ENCODE results near the gene GPR68. TPM values are rescaled to one million over a fixed set of nuclear protein-coding genes. Genes with fewer than 3 reads are reported as not detected.
"Not testable (repeated sequence)": the region's sequence is repeated elsewhere in the genome, so short reads cannot be mapped to it uniquely, and the experiment has no call there.

The GPR68 gene
- total RNA-seq, 1 donor, result 1.7 TPM

DNA sequence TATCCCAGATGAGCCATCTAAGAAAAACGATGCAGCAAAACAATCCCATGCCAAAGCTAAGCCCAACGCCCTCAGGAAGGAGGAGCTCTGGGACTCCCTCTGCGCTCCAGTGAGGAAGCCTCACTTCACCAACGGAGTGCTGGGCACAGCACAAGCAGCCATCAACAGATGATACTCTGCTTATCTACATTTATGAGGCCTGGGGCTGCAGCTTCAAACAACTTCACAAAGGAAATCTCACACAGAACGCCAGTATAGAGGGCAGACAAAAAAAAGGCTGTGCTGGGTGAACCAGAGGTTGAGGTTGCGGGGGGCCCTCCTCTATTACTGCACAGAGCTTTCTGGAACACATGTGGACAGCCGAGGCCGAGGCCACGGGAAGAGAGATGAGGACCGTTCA is 34.9 kb upstream of the GPR68 start:
- H3K4me1 ChIP-seq (ENCODE audit: insufficient read depth, low read length), result no peaks in the 10 kb centered on the region
- no peak overlapping the region for H3K4me3 ChIP-seq (ENCODE audit: low read length)
- H3K27me3 ChIP-seq (ENCODE audit: insufficient read depth, low read length), result no peaks in the 10 kb centered on the region
- no peaks in the 10 kb centered on the region for H3K9me3 ChIP-seq (ENCODE audit: low read depth, low read length)

DNA sequence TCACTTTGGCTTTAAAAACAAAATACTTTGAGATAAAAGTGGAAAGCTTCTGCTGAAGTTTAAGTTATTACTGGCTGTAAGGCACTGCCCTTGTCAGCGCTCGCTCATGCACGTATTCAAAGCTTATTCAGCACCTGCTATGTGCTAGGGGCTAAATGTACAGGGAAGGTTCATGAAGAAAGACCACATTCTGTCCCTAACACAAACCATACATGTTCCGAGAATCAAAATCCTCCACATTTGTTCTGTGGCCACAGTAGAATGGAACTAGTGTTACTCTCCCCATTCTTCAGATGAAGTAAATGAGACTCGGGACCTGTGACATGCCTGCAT is 33.8 kb upstream of the GPR68 start:
- Histone ChIP-seq H3K4me3 (ENCODE audit: low read length) (no peak overlapping the region), H3K4me1 (ENCODE audit: insufficient read depth, low read length) (no peaks in the 10 kb centered on the region), H3K9me3 (ENCODE audit: low read depth, low read length) (no peaks in the 10 kb centered on the region), H3K27me3 (ENCODE audit: insufficient read depth, low read length) (no peaks in the 10 kb centered on the region)

DNA sequence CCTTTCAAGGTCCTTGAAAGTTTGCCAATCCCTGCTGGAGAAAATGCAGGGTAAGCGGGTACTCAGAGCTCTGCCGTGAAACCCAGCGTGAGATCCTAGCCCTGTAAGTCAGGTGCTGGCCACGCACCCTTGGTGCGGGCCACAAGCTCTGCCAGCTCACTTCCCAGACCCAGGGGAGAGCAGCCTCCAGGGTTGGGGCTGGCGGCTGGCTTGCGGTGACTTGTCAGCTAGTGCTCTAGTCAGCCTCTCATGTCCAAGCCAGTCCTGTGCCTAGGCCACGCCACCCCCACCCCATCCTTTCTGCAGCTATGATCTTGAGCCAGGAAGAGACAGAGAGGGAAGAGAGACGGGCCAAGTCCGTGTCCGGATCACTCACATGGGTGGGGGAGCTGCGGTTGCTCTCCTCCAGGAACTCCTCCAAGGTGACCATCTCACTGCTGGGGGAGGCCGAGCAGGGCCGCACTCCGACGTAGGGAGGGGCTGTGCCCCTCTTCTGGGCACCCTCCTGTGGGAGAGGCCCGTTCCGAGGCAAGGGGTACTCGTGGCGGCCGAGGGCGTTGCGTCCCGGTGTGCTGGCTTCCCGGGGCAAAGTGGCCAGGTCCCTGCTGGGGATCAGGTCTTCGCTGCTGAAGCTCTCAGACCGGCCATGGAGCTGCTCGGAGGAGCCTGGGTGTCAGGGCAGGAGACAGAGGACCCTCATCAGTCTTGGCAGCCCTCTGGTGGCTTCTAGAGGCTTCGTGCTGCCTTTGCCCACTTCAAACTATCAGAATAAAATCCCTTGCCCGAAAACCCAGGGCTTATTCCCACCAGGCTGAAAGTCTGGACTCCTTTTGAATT is 33.3 kb upstream of the GPR68 start:
- Histone ChIP-seq H3K9me3 (ENCODE audit: low read depth, low read length) (no peaks in the 10 kb centered on the region), H3K4me1 (ENCODE audit: insufficient read depth, low read length) (no peaks in the 10 kb centered on the region), H3K4me3 (ENCODE audit: low read length) (no peak overlapping the region), H3K27me3 (ENCODE audit: insufficient read depth, low read length) (no peaks in the 10 kb centered on the region)

DNA sequence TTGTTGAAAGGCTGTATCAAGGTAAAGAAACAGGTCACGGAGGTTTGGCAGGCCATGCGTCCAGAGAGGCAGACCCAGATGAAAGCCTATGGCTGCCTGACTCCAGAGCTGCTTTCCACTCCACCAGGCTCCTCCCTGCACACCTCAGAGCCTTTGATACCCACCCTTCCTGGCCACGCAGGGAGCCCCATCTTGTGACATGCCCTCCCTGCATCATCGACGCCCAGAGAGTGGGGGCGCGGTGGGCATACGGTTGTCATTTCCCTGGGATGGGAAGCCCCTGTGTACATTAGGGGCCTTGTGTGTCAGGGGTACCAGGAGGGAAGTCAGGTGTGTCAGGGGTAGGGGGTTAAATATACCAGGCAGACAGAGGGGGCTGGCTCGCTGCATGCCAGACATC is 30.3 kb upstream of the GPR68 start:
- no peaks in the 10 kb centered on the region for H3K4me1 ChIP-seq (ENCODE audit: insufficient read depth, low read length)
- no peaks in the 10 kb centered on the region for H3K9me3 ChIP-seq (ENCODE audit: low read depth, low read length)
- no peak overlapping the region for H3K4me3 ChIP-seq (ENCODE audit: low read length)
- no peaks in the 10 kb centered on the region for H3K27me3 ChIP-seq (ENCODE audit: insufficient read depth, low read length)

DNA sequence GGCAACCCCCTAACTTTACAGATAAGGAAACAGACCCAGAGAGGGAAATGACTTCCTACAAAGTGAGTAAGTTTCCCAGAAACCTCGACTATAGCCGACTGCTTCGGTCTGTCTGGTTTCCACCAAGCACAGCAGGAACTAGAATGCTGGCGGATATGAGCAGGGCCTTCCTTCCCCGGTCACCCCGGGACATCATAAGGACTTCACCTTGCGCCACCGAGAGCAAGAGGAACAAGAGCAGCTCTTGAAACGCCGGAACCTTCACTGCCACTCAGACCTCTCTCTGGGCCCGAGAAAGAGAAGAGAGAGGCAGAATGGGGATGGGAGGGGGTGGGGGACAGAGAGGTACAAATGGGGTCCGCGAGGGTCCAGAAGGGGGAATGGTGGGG is 29.4 kb upstream of the GPR68 start:
- Histone ChIP-seq H3K4me3 (ENCODE audit: low read length) (no peak overlapping the region), H3K27me3 (ENCODE audit: insufficient read depth, low read length) (no peaks in the 10 kb centered on the region), H3K4me1 (ENCODE audit: insufficient read depth, low read length) (no peaks in the 10 kb centered on the region), H3K9me3 (ENCODE audit: low read depth, low read length) (no peaks in the 10 kb centered on the region)

DNA sequence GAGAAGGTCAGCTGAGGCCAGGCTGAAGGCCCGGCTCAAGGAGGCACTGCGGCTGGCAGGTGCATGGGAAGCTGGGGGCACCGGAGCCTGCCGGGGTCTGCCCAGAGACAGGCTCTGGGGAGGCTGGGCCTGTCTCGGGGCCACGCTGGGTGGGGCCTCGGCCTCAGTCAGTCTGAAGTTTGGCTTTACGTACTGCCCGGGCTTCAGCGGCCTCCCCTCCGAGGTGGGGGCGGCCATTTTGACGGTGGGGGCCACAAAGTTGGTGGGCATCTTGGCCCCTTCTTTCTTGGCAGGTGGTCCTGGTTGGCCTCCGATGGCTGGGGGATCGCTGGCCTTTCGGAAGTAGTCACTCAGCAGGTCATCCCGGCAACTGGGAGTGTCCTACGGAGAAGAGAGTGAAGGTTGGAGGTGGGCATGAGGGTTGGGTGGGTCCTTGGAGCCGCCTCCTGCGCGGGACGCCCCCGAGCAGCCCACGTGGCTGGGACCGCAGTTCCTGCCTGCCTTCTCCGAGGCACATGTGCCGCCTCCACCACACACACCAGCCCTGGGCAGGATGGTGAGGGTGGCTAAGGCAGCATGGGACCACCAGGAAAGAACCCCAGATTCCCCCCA is 28.9 kb upstream of the GPR68 start:
- Histone ChIP-seq H3K9me3 (ENCODE audit: low read depth, low read length) (no peaks in the 10 kb centered on the region), H3K4me1 (ENCODE audit: insufficient read depth, low read length) (no peaks in the 10 kb centered on the region), H3K4me3 (ENCODE audit: low read length) (no peak overlapping the region), H3K27me3 (ENCODE audit: insufficient read depth, low read length) (no peaks in the 10 kb centered on the region)

DNA sequence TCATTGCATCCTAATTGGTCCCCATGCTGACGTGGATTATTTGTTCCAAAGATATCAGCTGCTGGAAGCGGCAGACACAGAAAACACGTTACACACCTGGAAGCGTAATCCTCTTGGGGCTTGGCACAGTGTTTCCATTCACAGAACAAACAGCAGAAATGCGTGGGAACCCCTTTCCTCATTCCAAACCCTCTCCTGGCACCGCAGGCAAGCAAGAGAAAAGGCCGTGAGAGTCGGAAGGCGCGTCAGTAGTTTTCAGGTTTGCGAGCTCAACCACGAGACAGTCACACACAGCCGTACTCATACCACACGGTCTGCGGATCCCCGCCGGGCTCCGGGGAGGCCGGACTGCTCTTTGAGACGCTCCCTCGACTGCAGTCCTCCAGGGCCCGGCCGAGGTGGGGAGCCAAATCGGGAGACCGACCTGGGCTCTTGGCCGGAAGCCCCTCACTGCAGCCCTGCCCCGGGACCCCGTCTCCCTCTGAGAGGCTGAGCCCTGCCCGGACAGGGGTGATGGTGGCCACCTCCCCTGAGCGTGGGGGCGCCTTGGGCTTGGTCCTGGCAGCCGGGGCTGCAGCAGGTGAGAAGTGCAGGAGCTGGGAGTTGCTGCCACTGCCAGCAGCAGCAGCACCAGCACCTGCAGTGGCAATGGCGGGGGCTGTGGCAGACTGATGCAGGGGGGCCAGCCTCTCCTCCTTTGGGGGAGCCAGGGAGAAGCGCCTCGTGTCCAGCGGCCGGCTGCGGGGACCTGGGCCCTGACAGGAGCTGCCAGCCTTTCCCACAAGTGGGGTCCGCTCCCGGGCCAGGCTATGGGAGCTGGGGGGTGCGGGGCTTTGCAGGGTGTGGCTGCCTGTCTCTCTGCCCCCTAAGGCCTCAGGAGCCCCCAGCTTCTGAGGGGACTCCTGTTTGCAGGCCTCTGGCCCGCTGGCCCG is 28.1 kb upstream of the GPR68 start:
- H3K27me3 ChIP-seq (ENCODE audit: insufficient read depth, low read length), result no peaks in the 10 kb centered on the region
- H3K9me3 ChIP-seq (ENCODE audit: low read depth, low read length), result no peaks in the 10 kb centered on the region
- no peak overlapping the region for H3K4me3 ChIP-seq (ENCODE audit: low read length)
- no peaks in the 10 kb centered on the region for H3K4me1 ChIP-seq (ENCODE audit: insufficient read depth, low read length)

DNA sequence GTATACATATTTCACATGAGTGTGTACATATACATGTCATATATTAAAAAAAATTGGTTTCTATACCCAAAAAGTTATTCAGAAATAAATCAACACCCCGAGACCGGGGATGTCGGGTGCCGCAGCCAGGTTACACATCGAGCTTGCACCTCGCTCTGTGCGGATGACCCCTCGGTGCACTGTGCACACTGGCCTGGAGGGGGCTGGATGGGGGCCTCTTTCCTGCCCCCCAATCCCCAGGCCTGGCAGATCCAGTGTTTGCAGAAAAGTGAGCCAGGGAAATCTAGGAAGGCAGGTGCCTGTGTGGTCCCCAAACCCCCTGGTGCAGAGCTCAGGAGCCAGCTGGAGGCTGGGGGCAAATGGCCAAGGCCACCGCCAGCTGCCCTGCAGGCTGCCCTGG is 27.1 kb upstream of the GPR68 start:
- H3K4me1 ChIP-seq (ENCODE audit: insufficient read depth, low read length), result no peaks in the 10 kb centered on the region
- H3K4me3 ChIP-seq (ENCODE audit: low read length), result no peak overlapping the region
- no peaks in the 10 kb centered on the region for H3K9me3 ChIP-seq (ENCODE audit: low read depth, low read length)
- no peaks in the 10 kb centered on the region for H3K27me3 ChIP-seq (ENCODE audit: insufficient read depth, low read length)

DNA sequence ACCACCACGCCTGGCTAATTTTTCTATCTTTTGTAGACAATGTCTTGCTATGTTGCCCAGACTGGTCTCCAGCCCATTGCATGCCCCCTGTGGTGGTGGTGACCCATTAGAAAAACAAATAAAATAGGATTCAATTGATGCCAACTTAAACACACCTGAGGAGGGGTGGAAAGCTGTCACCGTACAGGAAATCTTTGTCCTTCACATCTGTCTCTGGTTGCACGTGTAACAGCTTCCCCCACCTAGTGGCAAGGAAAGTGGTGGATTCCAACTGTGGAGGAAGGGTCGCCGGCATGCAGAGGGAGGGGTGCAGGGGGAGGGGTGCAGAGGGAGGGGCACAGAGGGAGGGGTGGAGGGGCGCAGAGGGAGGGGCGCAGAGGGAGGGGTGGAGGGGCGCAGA is 26.1 kb upstream of the GPR68 start:
- Histone ChIP-seq H3K4me3 (ENCODE audit: low read length) (no peak overlapping the region), H3K4me1 (ENCODE audit: insufficient read depth, low read length) (no peaks in the 10 kb centered on the region), H3K27me3 (ENCODE audit: insufficient read depth, low read length) (no peaks in the 10 kb centered on the region), H3K9me3 (ENCODE audit: low read depth, low read length) (no peaks in the 10 kb centered on the region)

DNA sequence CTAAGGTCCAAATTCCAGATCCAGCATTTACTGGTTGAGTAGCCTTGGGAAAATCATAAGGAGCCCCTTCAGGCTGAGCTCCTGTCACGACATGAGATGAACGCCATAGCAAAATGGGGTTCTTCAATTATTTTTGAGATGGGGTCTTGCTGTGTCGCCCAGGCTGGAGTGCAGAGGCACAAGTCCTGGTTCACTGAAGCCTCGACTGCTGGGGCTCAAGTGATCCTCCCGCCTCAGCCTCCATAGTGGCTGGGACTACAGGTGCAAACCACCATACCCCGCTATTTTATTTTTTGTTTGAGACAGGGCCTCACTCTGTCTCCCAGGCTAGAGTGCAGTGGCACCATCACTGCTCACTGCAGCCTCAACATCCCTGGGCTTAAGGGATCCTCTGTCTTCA is 25.7 kb upstream of the GPR68 start:
- Histone ChIP-seq H3K4me1 (ENCODE audit: insufficient read depth, low read length) (peaks cover under 1% of the 10 kb centered on the region), H3K27me3 (ENCODE audit: insufficient read depth, low read length) (peaks cover 4% of the 10 kb centered on the region), H3K9me3 (ENCODE audit: low read depth, low read length) (no peaks in the 10 kb centered on the region), H3K4me3 (ENCODE audit: low read length) (no peak overlapping the region)

DNA sequence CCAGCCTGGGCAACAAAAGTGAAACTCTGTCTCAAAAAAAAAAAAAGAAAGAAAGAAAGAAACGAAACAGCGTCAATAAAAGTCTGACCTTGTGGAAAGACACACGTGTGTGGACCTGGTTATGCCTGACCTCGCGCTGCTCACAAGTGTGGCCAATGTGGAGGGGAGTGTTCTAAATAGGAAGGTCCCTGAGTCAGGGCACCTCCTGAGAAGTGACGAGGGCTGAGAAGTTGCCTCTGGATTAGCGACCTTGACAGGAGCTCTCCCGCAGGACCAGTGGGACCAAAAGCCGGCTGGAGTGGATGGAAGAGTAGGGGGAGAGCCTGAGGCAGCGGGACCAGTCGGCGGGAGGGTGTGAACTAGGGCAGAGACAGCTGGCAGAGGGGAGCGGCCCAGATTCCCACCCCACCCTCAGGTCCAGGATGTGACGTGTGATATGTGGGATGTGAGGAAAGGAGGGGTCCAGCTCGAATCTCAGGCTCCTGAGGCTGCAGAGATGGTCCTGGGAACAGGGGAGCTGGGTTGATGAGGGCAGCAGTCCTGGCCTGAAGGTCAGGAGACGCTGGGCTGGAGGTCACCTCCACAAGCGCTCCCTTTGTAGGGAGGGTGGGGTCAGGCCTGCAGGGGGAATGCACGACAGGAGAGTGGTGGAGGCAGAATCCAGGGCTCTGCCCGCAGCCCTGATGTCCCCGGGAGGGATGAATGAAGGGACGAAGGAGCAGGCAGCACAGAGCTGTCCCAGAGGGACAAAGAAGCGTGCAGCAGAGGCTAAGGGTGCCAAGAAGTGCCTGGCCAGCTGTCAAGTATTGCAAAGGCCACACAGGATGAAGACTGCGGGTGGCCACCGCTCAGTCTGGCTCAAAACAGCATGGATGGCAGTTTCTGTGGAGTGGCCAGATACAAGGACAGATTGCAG is 24.8 kb upstream of the GPR68 start:
- Histone ChIP-seq H3K9me3 (ENCODE audit: low read depth, low read length) (no peaks in the 10 kb centered on the region), H3K4me1 (ENCODE audit: insufficient read depth, low read length) (peaks cover 9% of the 10 kb centered on the region), H3K4me3 (ENCODE audit: low read length) (no peak overlapping the region), H3K27me3 (ENCODE audit: insufficient read depth, low read length) (peaks cover 10% of the 10 kb centered on the region)

DNA sequence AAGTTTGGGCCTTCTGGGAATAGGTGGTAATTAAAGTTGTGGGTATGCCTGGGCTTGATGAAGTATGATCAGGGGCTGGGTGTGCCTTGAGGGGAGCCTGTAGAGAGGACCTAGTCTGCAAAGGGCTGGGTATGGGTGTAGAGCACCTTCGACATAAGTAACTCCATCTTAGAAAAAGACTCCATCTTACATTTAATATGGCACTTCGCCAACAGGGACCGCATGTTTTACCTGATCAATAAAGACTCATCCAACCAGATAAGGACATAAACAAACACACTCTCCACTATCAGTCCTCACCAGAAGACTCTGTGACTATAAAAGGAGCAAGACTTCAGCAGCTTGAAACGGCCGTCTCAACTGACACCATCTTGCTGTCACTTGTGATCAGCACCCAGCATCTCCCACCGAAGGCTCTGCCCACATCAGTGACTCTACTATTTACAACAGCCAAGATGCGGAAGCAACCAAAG is 23.5 kb upstream of the GPR68 start:
- no peak overlapping the region for H3K4me3 ChIP-seq (ENCODE audit: low read length)
- H3K27me3 ChIP-seq (ENCODE audit: insufficient read depth, low read length), result peaks cover 19% of the 10 kb centered on the region
- no peaks in the 10 kb centered on the region for H3K9me3 ChIP-seq (ENCODE audit: low read depth, low read length)
- H3K4me1 ChIP-seq (ENCODE audit: insufficient read depth, low read length), result peaks cover 16% of the 10 kb centered on the region

DNA sequence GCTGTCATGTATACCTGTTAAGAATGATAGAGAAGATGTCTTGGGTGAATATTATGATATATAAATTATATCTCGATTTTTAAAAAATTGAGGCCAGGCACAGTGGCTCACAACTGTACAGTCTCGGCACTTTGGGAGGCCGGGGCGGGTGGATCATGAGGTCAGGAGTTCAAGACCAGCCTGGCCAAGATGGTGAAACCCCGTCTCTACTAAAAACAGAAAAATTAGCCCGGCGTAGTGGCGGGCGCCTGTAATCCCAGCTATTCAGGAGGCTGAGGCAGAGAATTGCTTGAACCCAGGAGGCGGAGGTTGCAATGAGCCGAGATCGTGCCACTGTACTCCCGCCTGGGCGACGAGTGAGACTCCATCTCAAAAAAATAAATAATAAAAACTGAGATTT is 21.8 kb upstream of the GPR68 start:
- H3K4me3 ChIP-seq (ENCODE audit: low read length); H3K9me3 ChIP-seq (ENCODE audit: low read depth, low read length): not testable (repeated sequence)
- Histone ChIP-seq H3K27me3 (ENCODE audit: insufficient read depth, low read length) (peaks cover 19% of the 10 kb centered on the region), H3K4me1 (ENCODE audit: insufficient read depth, low read length) (peaks cover 18% of the 10 kb centered on the region)

DNA sequence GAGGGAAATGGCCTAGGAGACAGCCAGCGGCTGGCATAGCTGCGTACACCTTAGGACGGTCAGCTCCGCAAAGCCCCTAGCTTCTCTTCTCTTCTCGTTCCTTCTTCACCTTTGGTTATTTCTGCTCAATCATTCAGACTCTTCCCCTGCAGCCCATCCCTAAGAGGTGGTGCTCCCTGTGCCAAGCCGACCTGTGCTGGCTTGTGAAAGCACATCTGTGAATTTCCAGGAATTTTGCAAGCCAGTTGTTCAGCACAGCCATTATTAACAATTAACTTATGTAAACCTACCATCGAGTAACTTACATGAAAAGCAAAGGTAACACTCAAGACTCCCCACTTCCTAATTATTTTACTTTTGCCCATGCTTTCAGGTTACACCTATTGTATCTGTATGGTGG is 20.9 kb upstream of the GPR68 start:
- Histone ChIP-seq H3K9me3 (ENCODE audit: low read depth, low read length) (no peaks in the 10 kb centered on the region), H3K4me3 (ENCODE audit: low read length) (no peak overlapping the region), H3K4me1 (ENCODE audit: insufficient read depth, low read length) (peaks cover 21% of the 10 kb centered on the region), H3K27me3 (ENCODE audit: insufficient read depth, low read length) (peaks cover 19% of the 10 kb centered on the region)
